ENCODE data around the gene MPV17L.
"Not testable (repeated sequence)": the region's sequence is repeated elsewhere in the genome, so short reads cannot be mapped to it uniquely, and the experiment has no call there.

DNA sequence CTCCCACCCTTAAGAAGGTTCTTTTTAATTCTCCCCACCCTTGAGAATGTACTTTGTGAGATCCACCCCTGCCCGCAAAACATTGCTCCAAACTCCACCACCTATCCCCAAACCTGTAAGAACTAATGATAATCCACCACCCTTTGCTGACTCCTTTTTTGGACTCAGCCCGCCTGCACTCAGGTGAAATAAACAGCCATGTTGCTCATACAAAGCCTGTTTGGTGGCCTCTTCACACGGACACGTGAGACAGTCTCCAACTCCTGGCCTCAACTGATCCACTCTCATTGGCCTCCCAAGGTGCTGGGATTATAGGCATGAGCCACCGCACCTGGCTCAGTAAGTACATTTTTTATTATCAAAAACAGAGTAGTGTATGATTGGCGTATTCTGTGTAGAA is 13.9 kb downstream of the MPV17L start:
- TF ChIP-seq, protein P1, sequence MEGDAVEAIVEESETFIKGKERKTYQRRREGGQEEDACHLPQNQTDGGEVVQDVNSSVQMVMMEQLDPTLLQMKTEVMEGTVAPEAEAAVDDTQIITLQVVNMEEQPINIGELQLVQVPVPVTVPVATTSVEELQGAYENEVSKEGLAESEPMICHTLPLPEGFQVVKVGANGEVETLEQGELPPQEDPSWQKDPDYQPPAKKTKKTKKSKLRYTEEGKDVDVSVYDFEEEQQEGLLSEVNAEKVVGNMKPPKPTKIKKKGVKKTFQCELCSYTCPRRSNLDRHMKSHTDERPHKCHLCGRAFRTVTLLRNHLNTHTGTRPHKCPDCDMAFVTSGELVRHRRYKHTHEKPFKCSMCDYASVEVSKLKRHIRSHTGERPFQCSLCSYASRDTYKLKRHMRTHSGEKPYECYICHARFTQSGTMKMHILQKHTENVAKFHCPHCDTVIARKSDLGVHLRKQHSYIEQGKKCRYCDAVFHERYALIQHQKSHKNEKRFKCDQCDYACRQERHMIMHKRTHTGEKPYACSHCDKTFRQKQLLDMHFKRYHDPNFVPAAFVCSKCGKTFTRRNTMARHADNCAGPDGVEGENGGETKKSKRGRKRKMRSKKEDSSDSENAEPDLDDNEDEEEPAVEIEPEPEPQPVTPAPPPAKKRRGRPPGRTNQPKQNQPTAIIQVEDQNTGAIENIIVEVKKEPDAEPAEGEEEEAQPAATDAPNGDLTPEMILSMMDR (IDR thresholded peaks at IDR 0.05; ENCODE audit: low read depth, low read length), result not testable (repeated sequence)
- TF ChIP-seq EZH2phosphoT487 (IDR thresholded peaks at IDR 0.05; ENCODE audit: low read depth), result not testable (repeated sequence)
